Measurements from ENCODE around the gene MYRF. TPM values are rescaled to one million over a fixed set of nuclear protein-coding genes. Genes with fewer than 3 reads are reported as not detected.

The MYRF gene
- total RNA-seq, 4 donors from 2014 or later: 0.24 to 2.8 (median 0.83) TPM

DNA sequence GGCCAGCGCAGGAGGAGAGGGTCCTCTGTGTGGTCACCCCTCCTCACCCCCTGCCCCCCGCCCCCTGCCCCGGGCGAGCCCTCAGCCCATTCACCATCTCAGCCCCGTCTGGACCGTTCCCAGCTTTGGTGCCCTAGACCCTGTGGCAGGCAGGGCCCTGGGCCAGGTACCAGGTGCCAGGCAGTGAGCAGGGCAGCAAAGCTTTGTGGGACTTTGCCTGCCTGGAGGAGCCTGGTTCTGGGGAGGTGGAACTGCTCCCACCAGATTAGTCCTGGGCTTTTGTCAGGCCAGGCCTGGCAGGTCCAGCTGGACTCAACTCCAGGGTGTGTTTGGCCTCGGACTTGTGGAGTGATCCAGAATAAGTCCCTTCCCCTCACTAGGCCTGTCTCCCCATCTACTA is 13.7 kb upstream of the MYRF start:
- H3K36me3 ChIP-seq: peaks cover 45% of the 10 kb centered on the region
- H3K27me3 ChIP-seq: peaks cover 2% of the 10 kb centered on the region
- no CpG with 5 or more reads among the region's 7 CpGs for WGBS
- no peak for DNase-seq (ENCODE audit: low spot score in 2 of 2)
- H3K9me3 ChIP-seq: no peaks in the 10 kb centered on the region
- TF ChIP-seq EP300 (IDR thresholded peaks at IDR 0.05) (no peak), POLR2A (IDR thresholded peaks at IDR 0.05) (no peak), POLR2AphosphoS5 (IDR thresholded peaks at IDR 0.05) (no peak)
- TF ChIP-seq, protein P1, sequence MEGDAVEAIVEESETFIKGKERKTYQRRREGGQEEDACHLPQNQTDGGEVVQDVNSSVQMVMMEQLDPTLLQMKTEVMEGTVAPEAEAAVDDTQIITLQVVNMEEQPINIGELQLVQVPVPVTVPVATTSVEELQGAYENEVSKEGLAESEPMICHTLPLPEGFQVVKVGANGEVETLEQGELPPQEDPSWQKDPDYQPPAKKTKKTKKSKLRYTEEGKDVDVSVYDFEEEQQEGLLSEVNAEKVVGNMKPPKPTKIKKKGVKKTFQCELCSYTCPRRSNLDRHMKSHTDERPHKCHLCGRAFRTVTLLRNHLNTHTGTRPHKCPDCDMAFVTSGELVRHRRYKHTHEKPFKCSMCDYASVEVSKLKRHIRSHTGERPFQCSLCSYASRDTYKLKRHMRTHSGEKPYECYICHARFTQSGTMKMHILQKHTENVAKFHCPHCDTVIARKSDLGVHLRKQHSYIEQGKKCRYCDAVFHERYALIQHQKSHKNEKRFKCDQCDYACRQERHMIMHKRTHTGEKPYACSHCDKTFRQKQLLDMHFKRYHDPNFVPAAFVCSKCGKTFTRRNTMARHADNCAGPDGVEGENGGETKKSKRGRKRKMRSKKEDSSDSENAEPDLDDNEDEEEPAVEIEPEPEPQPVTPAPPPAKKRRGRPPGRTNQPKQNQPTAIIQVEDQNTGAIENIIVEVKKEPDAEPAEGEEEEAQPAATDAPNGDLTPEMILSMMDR (IDR thresholded peaks at IDR 0.05): no peak
- no peak overlapping the region for H3K27ac ChIP-seq
- H3K4me1 ChIP-seq: peaks cover 3% of the 10 kb centered on the region
- H3K4me3 ChIP-seq: no peak overlapping the region

DNA sequence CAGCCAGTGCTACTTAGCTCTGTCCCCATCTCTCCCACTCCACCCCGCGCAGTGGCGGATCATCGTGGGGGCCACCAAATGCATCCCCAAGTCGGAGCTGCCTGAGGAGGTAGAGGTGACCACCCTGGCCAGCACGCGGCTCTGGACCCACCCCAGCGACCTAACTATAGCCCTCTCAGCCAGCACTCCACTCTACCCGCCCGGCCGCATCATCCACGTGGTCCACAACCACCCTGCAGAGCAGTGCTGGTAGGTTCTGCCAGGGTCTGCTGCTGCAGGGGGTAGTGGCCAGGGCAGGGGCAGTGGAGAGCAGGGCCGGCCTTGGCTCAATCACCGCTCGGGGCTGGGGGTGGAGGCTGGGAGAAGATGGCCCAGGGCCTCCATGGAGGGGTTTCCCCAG is 13.0 kb upstream of the MYRF start:
- H3K4me3 ChIP-seq: no peak overlapping the region
- H3K4me1 ChIP-seq: peaks cover 3% of the 10 kb centered on the region
- DNase-seq (ENCODE audit: low spot score in 2 of 2): no peak
- WGBS: 86% methylated on average over 11 of the region's 15 CpGs
- H3K9me3 ChIP-seq: no peaks in the 10 kb centered on the region
- H3K27me3 ChIP-seq: peaks cover 2% of the 10 kb centered on the region
- peaks cover 51% of the 10 kb centered on the region for H3K36me3 ChIP-seq
- TF ChIP-seq, protein P1 (IDR thresholded peaks at IDR 0.05): no peak
- TF ChIP-seq POLR2AphosphoS5 (IDR thresholded peaks at IDR 0.05) (no peak), POLR2A (IDR thresholded peaks at IDR 0.05) (no peak), EP300 (IDR thresholded peaks at IDR 0.05) (no peak)
- no peak overlapping the region for H3K27ac ChIP-seq

- TF ChIP-seq, protein P1 (IDR thresholded peaks at IDR 0.05): no peak
- TF ChIP-seq POLR2AphosphoS5 (IDR thresholded peaks at IDR 0.05): no peak
- TF ChIP-seq POLR2A (IDR thresholded peaks at IDR 0.05): no peak
- no peak for TF ChIP-seq EP300 (IDR thresholded peaks at IDR 0.05)
- Histone ChIP-seq H3K4me3 (no peak overlapping the region), H3K27me3 (peaks cover 2% of the 10 kb centered on the region), H3K36me3 (peaks cover 51% of the 10 kb centered on the region), H3K27ac (no peak overlapping the region), H3K9me3 (no peaks in the 10 kb centered on the region), H3K4me1 (peaks cover 3% of the 10 kb centered on the region)
- no peak for DNase-seq (ENCODE audit: low spot score in 2 of 2)
- WGBS: 73% methylated on average over 4 of the region's 7 CpGs
These were observed 12.5 kb upstream of the MYRF start for GRCh38 chr11:61739966-61740365.

DNA sequence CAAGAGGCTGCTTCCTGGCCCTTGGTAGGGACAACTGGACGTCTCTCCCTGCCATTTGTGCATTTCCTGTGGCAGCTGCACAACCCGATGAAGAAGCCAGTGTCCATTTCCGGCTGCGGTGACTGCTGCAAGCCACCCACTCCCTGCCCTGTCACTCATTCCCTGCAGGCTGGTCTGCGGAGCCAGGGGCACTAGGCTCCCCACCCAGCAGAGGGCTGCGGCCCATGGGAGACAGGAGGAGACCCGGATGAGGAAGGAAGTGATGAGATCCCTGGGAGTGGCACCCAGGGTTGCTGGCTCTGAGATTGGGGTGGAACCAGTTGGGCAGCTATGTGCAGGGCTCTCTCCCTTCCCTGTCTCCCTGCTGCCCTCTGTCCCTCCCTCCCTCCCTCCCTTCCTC is 10.0 kb upstream of the MYRF start:
- Histone ChIP-seq H3K4me1 (peaks cover 4% of the 10 kb centered on the region), H3K4me3 (no peak overlapping the region), H3K36me3 (peaks cover 32% of the 10 kb centered on the region), H3K27me3 (peaks cover 2% of the 10 kb centered on the region), H3K9me3 (no peaks in the 10 kb centered on the region), H3K27ac (no peak overlapping the region)
- 65% methylated on average over 6 of the region's 7 CpGs for WGBS
- no peak for DNase-seq (ENCODE audit: low spot score in 2 of 2)
- TF ChIP-seq POLR2A (IDR thresholded peaks at IDR 0.05) (no peak), POLR2AphosphoS5 (IDR thresholded peaks at IDR 0.05) (no peak), EP300 (IDR thresholded peaks at IDR 0.05) (no peak)
- TF ChIP-seq, protein P1 (IDR thresholded peaks at IDR 0.05): no peak

DNA sequence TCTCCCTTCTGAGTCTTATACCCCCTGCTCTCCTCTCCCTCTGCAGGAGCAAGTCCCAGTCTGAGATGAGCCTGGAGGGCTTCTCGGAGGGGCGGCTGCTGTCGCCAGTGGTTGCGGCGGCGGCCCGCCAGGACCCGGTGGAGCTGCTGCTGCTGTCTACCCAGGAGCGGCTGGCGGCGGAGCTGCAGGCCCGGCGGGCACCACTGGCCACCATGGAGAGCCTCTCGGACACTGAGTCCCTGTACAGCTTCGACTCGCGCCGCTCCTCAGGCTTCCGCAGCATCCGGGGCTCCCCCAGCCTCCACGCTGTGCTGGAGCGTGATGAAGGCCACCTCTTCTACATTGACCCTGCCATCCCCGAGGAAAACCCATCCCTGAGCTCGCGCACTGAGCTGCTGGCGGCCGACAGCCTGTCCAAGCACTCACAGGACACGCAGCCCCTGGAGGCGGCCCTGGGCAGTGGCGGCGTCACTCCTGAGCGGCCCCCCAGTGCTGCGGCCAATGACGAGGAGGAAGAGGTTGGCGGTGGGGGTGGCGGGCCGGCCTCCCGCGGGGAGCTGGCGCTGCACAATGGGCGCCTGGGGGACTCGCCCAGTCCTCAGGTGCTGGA is 8.8 kb upstream of the MYRF start:
- no peaks in the 10 kb centered on the region for H3K9me3 ChIP-seq
- no peaks in the 10 kb centered on the region for H3K27me3 ChIP-seq
- DNase-seq (ENCODE audit: low spot score in 2 of 2): no peak
- 93% methylated on average over 23 of the region's 42 CpGs for WGBS
- H3K27ac ChIP-seq: no peak overlapping the region
- TF ChIP-seq POLR2A (IDR thresholded peaks at IDR 0.05) (no peak), POLR2AphosphoS5 (IDR thresholded peaks at IDR 0.05) (no peak), EP300 (IDR thresholded peaks at IDR 0.05) (no peak)
- TF ChIP-seq, protein P1 (IDR thresholded peaks at IDR 0.05): no peak
- peaks cover 32% of the 10 kb centered on the region for H3K36me3 ChIP-seq
- H3K4me1 ChIP-seq: peaks cover 10% of the 10 kb centered on the region
- no peak overlapping the region for H3K4me3 ChIP-seq
